Left lung (tissue), 10 donors: ENCODE measurements around the gene DENND2D. TPM values are rescaled to one million over a fixed set of nuclear protein-coding genes. Genes with fewer than 3 reads are reported as not detected.

Experiments
- ATAC-seq: fragments of 200-7000 bp; cut with Tn5 transposase; one replicate; pipeline ENCODE4 v1.9.1; 2020; ENCODE audit warnings: moderate library complexity
- DNase-seq, 4 donors: peaks; one replicate each; pipeline ENCODE4 v3.0.0-alpha.2; 2013 to 2020
- H3K27ac ChIP-seq, 2 donors: fragments of 200-600 bp; sonication (generic) in 1 of 2; one replicate each; pipeline versions ENCODE4 v1.5.0 to v1.8.0; 2020 to 2021
- H3K27me3 ChIP-seq, 2 donors: fragments of 200-600 bp; sonication (generic) in 1 of 2; one replicate each; pipeline versions ENCODE4 v1.5.0 to v1.8.0; 2020 to 2021
- H3K36me3 ChIP-seq, 2 donors: fragments of 200-600 bp; sonication (generic) in 1 of 2; one replicate each; pipeline versions ENCODE4 v1.5.0 to v1.8.0; 2020 to 2021
- H3K4me1 ChIP-seq, 2 donors: fragments of 200-600 bp; one replicate each; pipeline ENCODE4 v1.8.0; 2021
- H3K4me3 ChIP-seq, 2 donors: fragments of 200-600 bp; sonication (generic) in 1 of 2; one replicate each; pipeline versions ENCODE4 v1.5.0 to v1.8.0; 2020 to 2021; ENCODE audit warnings: mild to moderate bottlenecking in 1 of 2
- H3K9me3 ChIP-seq, 2 donors: fragments of 200-600 bp; sonication (generic) in 1 of 2; one replicate each; pipeline versions ENCODE4 v1.5.0 to v1.8.0; 2020 to 2021
- CTCF ChIP-seq, 2 donors: fragments of 200-600 bp; sonication (generic) in 1 of 2; IDR thresholded peaks; one replicate each; pipeline versions ENCODE4 v1.5.0 to v1.8.0; 2021; ENCODE audit warnings: antibody characterized with exemption in 2 of 2
- intact Hi-C, 2 donors: fragments of 100-400 bp; cut with DNase I; formaldehyde crosslinking; loops; one replicate each; pipeline versions ENCODE4 v1.11.2 to v1.14.2; 2022
- polyA plus RNA-seq, 6 donors: library from polyadenylated mRNA; unstranded; fragments of 120-200 nt; gene quantifications; one replicate each; pipeline ENCODE4 v1.2.1, GENCODE V29; 2013; ENCODE audit not compliant: insufficient read length in 6 of 6
- total RNA-seq, 2 donors: library from RNA; stranded (reverse); fragmentation: NEBNext Ultra II Directional; extraction: Animal tissue kit (Norgen Biotek cat#: 25700); gene quantifications; one replicate each; pipeline ENCODE4 v1.2.1, GENCODE V29; 2021
- donor health status: DM: no; HTN: yes; CAD: no.
- donor health status: DM: no; HTN: no; CAD: no.

DENND2D gene
- total and polyA plus RNA-seq, 8 donors = 19.5 to 78.8 (median 25.5) TPM

GRCh38 chr1:111139324-111139955 lies 61.0 kb downstream of the DENND2D start:
- Histone ChIP-seq H3K4me3 (peak overlapping the region; percentile 73 to 88), H3K27me3 (no peaks in the 10 kb centered on the region), H3K27ac (peak overlapping the region; percentile 95 to 96), H3K9me3 (no peaks in the 10 kb centered on the region), H3K4me1 (peaks cover 5 to 61% of the 10 kb centered on the region in 2 donors), H3K36me3 (peaks cover 0 to 34% of the 10 kb centered on the region in 2 donors)
- no peak for TF ChIP-seq CTCF (IDR thresholded peaks at IDR 0.05)
- peak; percentile 57 for ATAC-seq
- DNase-seq = peak in 3 of 4 donors; percentile 44 to 60 (median 57)
- intact Hi-C loops = no loop called here

Other genes starting within 250 kb of the DENND2D start
- 1 to 10 TPM; 6.3 to 8.8 TPM for gene LRIF1, start 236.7 kb downstream of the DENND2D start, total RNA-seq
- gene LRIF1, start 236.7 kb downstream of the DENND2D start, polyA plus RNA-seq = 10 to 100 TPM; 11.5 to 14.7 (median 13.4) TPM
- 10 to 100 TPM; 41.3 to 57.7 TPM for gene DRAM2, start 60.6 kb downstream of the DENND2D start, total RNA-seq
- gene DRAM2, start 60.6 kb downstream of the DENND2D start, polyA plus RNA-seq = 10 to 100 TPM; 61.3 to 84.6 (median 72.8) TPM
- 10 to 100 TPM; 40.4 to 54.2 TPM for gene CEPT1, start 60.4 kb downstream of the DENND2D start, total RNA-seq
- 10 to 100 TPM; 51.3 to 66.3 (median 57.7) TPM for gene CEPT1, start 60.4 kb downstream of the DENND2D start, polyA plus RNA-seq
- 100 to 1,000 TPM in 1 of 2 donors, 1 to 10 TPM in 1; 8.0 to 222 TPM for gene CHI3L2, start 27.1 kb upstream of the DENND2D start, total RNA-seq
- gene CHI3L2, start 27.1 kb upstream of the DENND2D start, polyA plus RNA-seq = under 1 TPM; 0.33 to 0.95 (median 0.44) TPM
- 1 to 10 TPM; 1.5 to 2.6 TPM for gene CHIA, start 90.2 kb upstream of the DENND2D start, total RNA-seq
- 10 to 100 TPM in 1 of 6 donors, 1 to 10 TPM in 4, not detected in 1; 1.1 to 10.2 (median 4.3) TPM for gene CHIA, start 90.2 kb upstream of the DENND2D start, polyA plus RNA-seq
- gene OVGP1, start 227.1 kb upstream of the DENND2D start, total RNA-seq = 1 to 10 TPM; 1.0 to 1.2 TPM
- 1 to 10 TPM; 3.8 to 8.8 (median 7.9) TPM for gene OVGP1, start 227.1 kb upstream of the DENND2D start, polyA plus RNA-seq
- 10 to 100 TPM; 18.9 to 35.2 TPM for gene WDR77, start 248.6 kb upstream of the DENND2D start, total RNA-seq
- 10 to 100 TPM; 46.4 to 58.4 (median 50.4) TPM for gene WDR77, start 248.6 kb upstream of the DENND2D start, polyA plus RNA-seq
- gene ATP5PB, start 248.8 kb upstream of the DENND2D start, total RNA-seq = 100 to 1,000 TPM; 180 to 206 TPM
- gene ATP5PB, start 248.8 kb upstream of the DENND2D start, polyA plus RNA-seq = 100 to 1,000 TPM; 263 to 319 (median 289) TPM